IMR-90 (cell line): ENCODE results near the gene TARS3. TPM values are rescaled to one million over a fixed set of nuclear protein-coding genes. Genes with fewer than 3 reads are reported as not detected.

ENCODE experiments used
- ATAC-seq: fragments of 200-7000 bp; cut with Tn5 transposase; 2 replicates; pipeline ENCODE4 v1.9.1; 2020; ENCODE audit warnings: low read depth, mild to moderate bottlenecking, moderate library complexity
- BruUV-seq: library from RNA; stranded (reverse); fragments of 400-500 nt; replicated peaks from 2 replicates; lab custom pipeline; 2021; lab: Mats Ljungman, UMichigan
- CTCF ChIA-PET: fragments of 300-600 bp; formaldehyde crosslinking; extraction: SDS; loops from one replicate; lab custom pipeline; 2021; ENCODE audit warnings: antibody characterized with exemption; lab: Yijun Ruan, JAX
- POLR2A ChIA-PET: fragments of 300-600 bp; sonication (Branson Sonifier 250); formaldehyde crosslinking; loops from one replicate; lab custom pipeline; 2022; ENCODE audit warnings: antibody characterized with exemption; ENCODE audit not compliant: unreplicated experiment; lab: Charles Lee
- DNase-seq: peaks from one replicate; pipeline ENCODE4 v3.0.0; 2013
- H2AFZ ChIP-seq: replicated peaks from 2 replicates; pipeline ENCODE3; 2013; ENCODE audit warnings: low read length, mild to moderate bottlenecking; ENCODE audit not compliant: poor library complexity
- H2AK5ac ChIP-seq: 2 replicates; pipeline ENCODE4 v1.6.1; 2013; ENCODE audit warnings: low read depth, low read length, inconsistent platforms
- H2AK9ac ChIP-seq: replicated peaks from 2 replicates; pipeline ENCODE3; 2013; ENCODE audit warnings: mild to moderate bottlenecking, low read depth, low read length, moderate library complexity; ENCODE audit not compliant: poor library complexity
- H2BK120ac ChIP-seq: 2 replicates; pipeline ENCODE4 v1.6.1; 2013; ENCODE audit warnings: low read depth, low read length, inconsistent platforms
- H2BK15ac ChIP-seq: 3 replicates; pipeline ENCODE4 v1.6.1; 2013; ENCODE audit warnings: low read depth, low read length, inconsistent platforms
- H2BK20ac ChIP-seq: 2 replicates; pipeline ENCODE4 v1.6.1; 2013; ENCODE audit warnings: low read depth, mild to moderate bottlenecking, inconsistent platforms, low read length, moderate library complexity
- H2BK5ac ChIP-seq: 2 replicates; pipeline ENCODE4 v1.6.1; 2013; ENCODE audit warnings: mild to moderate bottlenecking, low read depth, low read length, inconsistent platforms; ENCODE audit not compliant: poor library complexity, severe bottlenecking
- H3K14ac ChIP-seq: replicated peaks from 2 replicates; pipeline ENCODE4 v1.6.1; 2013; ENCODE audit warnings: low read depth, low read length, inconsistent platforms
- H3K18ac ChIP-seq: 2 replicates; pipeline ENCODE4 v1.6.1; 2013; ENCODE audit warnings: low read depth, low read length, control low read depth
- H3K23ac ChIP-seq: 2 replicates; pipeline ENCODE4 v1.6.1; 2013; ENCODE audit warnings: low read depth, low read length, inconsistent platforms
- H3K27ac ChIP-seq: 2 replicates; pipeline ENCODE4 v1.5.1; 2013; ENCODE audit warnings: mild to moderate bottlenecking, control low read depth, low read length; ENCODE audit not compliant: insufficient read depth
- H3K27me3 ChIP-seq: 2 replicates; pipeline ENCODE4 v1.6.1; 2013; ENCODE audit warnings: low read length; ENCODE audit not compliant: control insufficient read depth, insufficient read depth
- H3K36me3 ChIP-seq: 2 replicates; pipeline ENCODE4 v1.6.1; 2013; ENCODE audit warnings: low read length, mixed read lengths; ENCODE audit not compliant: control insufficient read depth, insufficient read depth
- H3K4ac ChIP-seq: 2 replicates; pipeline ENCODE4 v1.6.1; 2013; ENCODE audit warnings: low read depth, low read length, inconsistent platforms
- H3K4me1 ChIP-seq: 2 replicates; pipeline ENCODE4 v1.6.1; 2013; ENCODE audit warnings: low read length, mixed read lengths; ENCODE audit not compliant: control insufficient read depth, insufficient read depth
- H3K4me2 ChIP-seq: 2 replicates; pipeline ENCODE4 v1.6.1; 2013; ENCODE audit warnings: low read depth, mild to moderate bottlenecking, control low read depth, low read length, moderate library complexity
- H3K4me3 ChIP-seq: 2 replicates; pipeline ENCODE4 v1.5.1; 2013; ENCODE audit warnings: low read depth, mild to moderate bottlenecking, control low read depth, low read length, moderate library complexity; ENCODE audit not compliant: insufficient read depth
- H3K56ac ChIP-seq: 2 replicates; pipeline ENCODE4 v1.6.1; 2013; ENCODE audit warnings: low read length, inconsistent platforms; ENCODE audit not compliant: insufficient read depth; ENCODE audit errors: extremely low read depth
- H3K79me1 ChIP-seq, 2 experiments: 2 replicates each; pipeline ENCODE4 v1.6.1; 2013; ENCODE audit warnings: low read length in 2 of 2, inconsistent platforms in 1 of 2, low read depth in 1 of 2
- H3K9ac ChIP-seq: 2 replicates; pipeline ENCODE4 v1.6.1; 2013; ENCODE audit warnings: low read depth, low read length, control low read depth
- H3K9me1 ChIP-seq: 2 replicates; pipeline ENCODE4 v1.6.1; 2013; ENCODE audit warnings: low read length, inconsistent platforms; ENCODE audit not compliant: insufficient read depth
- H3K9me3 ChIP-seq: 2 replicates; pipeline ENCODE4 v1.6.1; 2013; ENCODE audit warnings: low read length; ENCODE audit not compliant: control insufficient read depth, insufficient read depth
- H4K20me1 ChIP-seq: 2 replicates; pipeline ENCODE4 v1.6.1; 2013; ENCODE audit warnings: low read length, inconsistent platforms; ENCODE audit not compliant: insufficient read depth
- H4K5ac ChIP-seq: 2 replicates; pipeline ENCODE4 v1.6.1; 2013; ENCODE audit warnings: mild to moderate bottlenecking, low read depth, low read length, control low read depth
- H4K8ac ChIP-seq, 2 experiments: 2 replicates each; pipeline ENCODE4 v1.6.1; 2013; ENCODE audit warnings: low read depth in 2 of 2, low read length in 2 of 2, control low read depth in 1 of 2, inconsistent platforms in 1 of 2
- H4K91ac ChIP-seq: 2 replicates; pipeline ENCODE4 v1.6.1; 2013; ENCODE audit warnings: low read depth, low read length, inconsistent platforms; ENCODE audit not compliant: insufficient read depth
- BHLHE40 ChIP-seq: fragments of 150-350 bp; IDR thresholded peaks from 2 replicates; pipeline ENCODE4 v1.6.1; 2016; ENCODE audit warnings: mild to moderate bottlenecking, low read depth, low read length
- CEBPB ChIP-seq: IDR thresholded peaks from 2 replicates; pipeline ENCODE4 v1.6.1; 2012; ENCODE audit warnings: low read depth, low read length, improper control_type of control experiment
- CHD1 ChIP-seq: IDR thresholded peaks from 2 replicates; pipeline ENCODE4 v1.6.1; 2012; ENCODE audit warnings: low read depth, low read length, improper control_type of control experiment
- NFE2L2 ChIP-seq: fragments of 150-350 bp; IDR thresholded peaks from 2 replicates; pipeline ENCODE4 v1.6.1; 2016; ENCODE audit warnings: low read depth, mild to moderate bottlenecking, low read length
- POLR2A ChIP-seq: IDR thresholded peaks from 2 replicates; pipeline ENCODE4 v1.6.1; 2012; ENCODE audit warnings: mild to moderate bottlenecking, low read depth, low read length
- RAD21 ChIP-seq: IDR thresholded peaks from 2 replicates; pipeline ENCODE4 v1.6.1; 2012; ENCODE audit warnings: low read length, improper control_type of control experiment
- SMC3 ChIP-seq: fragments of 150-350 bp; IDR thresholded peaks from 2 replicates; pipeline ENCODE4 v1.6.1; 2016; ENCODE audit warnings: low read depth, mild to moderate bottlenecking, antibody characterized with exemption, low read length, moderate library complexity
- WGBS, 2 experiments: methylation state at CpG; one replicate each; pipeline versions ENCODE4 v1.1.5 to v1.1.7; 2013; ENCODE audit warnings: missing lambda C conversion rate in 2 of 2; ENCODE audit not compliant: insufficient read length in 1 of 2; ENCODE audit errors: extremely low coverage in 2 of 2; 5-methylcytosine and 5-hydroxymethylcytosine counted together
- dilution Hi-C: fragments of 300-500 bp; cut with HindIII; formaldehyde crosslinking; loops from one replicate; pipeline ENCODE4 v1.14.3; 2018; ENCODE audit warnings: low sequenced_read_pairs; ENCODE audit not compliant: unreplicated experiment
- in situ Hi-C: fragments of 300-500 bp; cut with MboI; formaldehyde crosslinking; loops from 3 replicates; pipeline ENCODE4 v1.14.3; 2019; ENCODE audit warnings: low sequenced_read_pairs, inconsistent platforms, mixed read lengths
- intact Hi-C: fragments of 100-400 bp; cut with micrococcal nuclease; formaldehyde crosslinking; loops from 2 replicates; pipeline ENCODE4 v1.10.0; 2022
- polyA plus RNA-seq, 3 experiments: library from polyadenylated mRNA; depleted of rRNA; stranded (reverse); fragments of >200 nt; gene quantifications; 2 replicates each; pipeline ENCODE4 v1.2.3, GENCODE V29; 2012; ENCODE audit warnings: low replicate concordance in 1 of 3
- total RNA-seq: library from RNA; depleted of rRNA; stranded (reverse); fragments of >200 nt; gene quantifications from 2 replicates; pipeline ENCODE4 v1.2.3, GENCODE V29; 2012
- TF ChIP-seq, protein P1 (sequence below): fragments of 150-350 bp; IDR thresholded peaks from 2 replicates; pipeline ENCODE4 v1.6.1; 2017; ENCODE audit warnings: mild to moderate bottlenecking, antibody characterized with exemption, low read length, low read depth
- TF ChIP-seq, protein P2 (sequence below): conservative IDR thresholded peaks from 2 replicates; pipeline ENCODE4 v1.5.1; 2012; ENCODE audit warnings: mild to moderate bottlenecking, low read depth, low read length, improper control_type of control experiment

Gene TARS3
- total and polyA plus RNA-seq, 2 of the 4 experiments (the other 2 are of a cell fraction), result 3.4 to 9.3 TPM

DNA sequence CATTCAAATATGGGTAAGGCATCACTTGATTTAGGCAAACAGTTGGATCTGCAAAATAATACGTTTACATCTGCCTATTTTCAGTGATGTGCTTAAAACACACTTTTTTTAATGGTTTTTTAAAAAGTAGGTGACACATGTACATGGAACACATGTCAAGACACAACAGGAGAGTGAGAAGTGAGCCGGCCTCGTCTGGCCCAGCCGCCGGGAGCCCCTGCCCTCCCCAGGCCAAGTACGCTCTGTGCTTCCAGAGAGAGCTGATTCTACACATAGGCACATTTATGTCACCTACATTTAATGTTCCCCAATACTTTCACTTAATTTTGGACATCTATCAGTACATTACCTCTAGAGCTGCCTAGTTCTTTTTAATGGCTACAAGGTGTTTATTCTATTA is 75.9 kb downstream of the TARS3 start:
- Histone ChIP-seq H4K20me1 (peaks cover 7% of the 10 kb centered on the region; the same call in 1 of the 2 replicates), H3K4ac (no peak overlapping the region), H3K9me1 (0 out of 2 replicates have a peak, but pooled peaks cover 3% of the 10 kb centered on the region), H2BK5ac (no peak overlapping the region), H2AFZ (no peak overlapping the region), H3K23ac (no peak overlapping the region), H3K27me3 (no peaks in the 10 kb centered on the region), H3K27ac (no peak overlapping the region), H4K5ac (no peak overlapping the region), H2BK20ac (no peak overlapping the region), H2BK120ac (no peak overlapping the region), H3K4me1 (peaks cover 6% of the 10 kb centered on the region), H3K36me3 (peaks cover 28% of the 10 kb centered on the region), H4K91ac (no peak overlapping the region), H2BK15ac (no peak overlapping the region), H4K8ac (no peak overlapping the region), H3K9ac (no peak overlapping the region), H3K4me3 (no peak overlapping the region), H3K56ac (no peak overlapping the region), H2AK5ac (no peak overlapping the region), H3K14ac (no peak overlapping the region), H3K4me2 (no peak overlapping the region), H2AK9ac (no peak overlapping the region), H3K79me1 (peaks cover 22 to 45% of the 10 kb centered on the region in 2 experiments), H3K9me3 (no peaks in the 10 kb centered on the region), H3K18ac (no peak overlapping the region)
- ChIA-PET POLR2A (no interaction called here), CTCF (no interaction called here)
- intact Hi-C loops (loop anchor here (10.0 kb wide), 1 partner anchor 634 kb away; no protein-coding TSS in a partner anchor), dilution Hi-C loops (no loop called here), in situ Hi-C loops (no loop called here)
- no TSS peak for BruUV-seq
- TF ChIP-seq, protein P1, sequence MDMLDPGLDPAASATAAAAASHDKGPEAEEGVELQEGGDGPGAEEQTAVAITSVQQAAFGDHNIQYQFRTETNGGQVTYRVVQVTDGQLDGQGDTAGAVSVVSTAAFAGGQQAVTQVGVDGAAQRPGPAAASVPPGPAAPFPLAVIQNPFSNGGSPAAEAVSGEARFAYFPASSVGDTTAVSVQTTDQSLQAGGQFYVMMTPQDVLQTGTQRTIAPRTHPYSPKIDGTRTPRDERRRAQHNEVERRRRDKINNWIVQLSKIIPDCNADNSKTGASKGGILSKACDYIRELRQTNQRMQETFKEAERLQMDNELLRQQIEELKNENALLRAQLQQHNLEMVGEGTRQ, result no peak
- TF ChIP-seq, protein P2, sequence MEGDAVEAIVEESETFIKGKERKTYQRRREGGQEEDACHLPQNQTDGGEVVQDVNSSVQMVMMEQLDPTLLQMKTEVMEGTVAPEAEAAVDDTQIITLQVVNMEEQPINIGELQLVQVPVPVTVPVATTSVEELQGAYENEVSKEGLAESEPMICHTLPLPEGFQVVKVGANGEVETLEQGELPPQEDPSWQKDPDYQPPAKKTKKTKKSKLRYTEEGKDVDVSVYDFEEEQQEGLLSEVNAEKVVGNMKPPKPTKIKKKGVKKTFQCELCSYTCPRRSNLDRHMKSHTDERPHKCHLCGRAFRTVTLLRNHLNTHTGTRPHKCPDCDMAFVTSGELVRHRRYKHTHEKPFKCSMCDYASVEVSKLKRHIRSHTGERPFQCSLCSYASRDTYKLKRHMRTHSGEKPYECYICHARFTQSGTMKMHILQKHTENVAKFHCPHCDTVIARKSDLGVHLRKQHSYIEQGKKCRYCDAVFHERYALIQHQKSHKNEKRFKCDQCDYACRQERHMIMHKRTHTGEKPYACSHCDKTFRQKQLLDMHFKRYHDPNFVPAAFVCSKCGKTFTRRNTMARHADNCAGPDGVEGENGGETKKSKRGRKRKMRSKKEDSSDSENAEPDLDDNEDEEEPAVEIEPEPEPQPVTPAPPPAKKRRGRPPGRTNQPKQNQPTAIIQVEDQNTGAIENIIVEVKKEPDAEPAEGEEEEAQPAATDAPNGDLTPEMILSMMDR, result no peak
- TF ChIP-seq SMC3, result no peak
- TF ChIP-seq CEBPB, result no peak
- TF ChIP-seq BHLHE40, result no peak
- no peak for TF ChIP-seq NFE2L2
- no peak for TF ChIP-seq CHD1
- TF ChIP-seq POLR2A, result no peak
- TF ChIP-seq RAD21, result no peak
- DNase-seq (no peak), ATAC-seq (no peak)
- WGBS, 2 experiments, result 80% methylated on average over 1 of the region's 6 CpGs; no CpG with 5 or more reads in 1 of the 2 experiments
